Measurements from ENCODE around the gene FBLL1. TPM values are rescaled to one million over a fixed set of nuclear protein-coding genes. Genes with fewer than 3 reads are reported as not detected.

The FBLL1 gene
- total RNA-seq, 4 donors from 2014 or later = not detected

- no peak for TF ChIP-seq CTCF (IDR thresholded peaks at IDR 0.05; ENCODE audit: low read depth)
These were observed 26.4 kb upstream of the FBLL1 start for GRCh38 chr5:168502563-168503237.

- no peak for TF ChIP-seq CTCF (IDR thresholded peaks at IDR 0.05; ENCODE audit: low read depth)
These were observed 15.2 kb upstream of the FBLL1 start for GRCh38 chr5:168513861-168514428.

- no peak for TF ChIP-seq CTCF (IDR thresholded peaks at IDR 0.05; ENCODE audit: low read depth)
These were observed 3.2 kb upstream of the FBLL1 start for GRCh38 chr5:168525856-168526255.

- TF ChIP-seq CTCF (IDR thresholded peaks at IDR 0.05; ENCODE audit: low read depth) = no peak
These were observed 1.3 kb upstream of the FBLL1 start for GRCh38 chr5:168527756-168528295.

- no peak for TF ChIP-seq CTCF (IDR thresholded peaks at IDR 0.05; ENCODE audit: low read depth)
These were observed 499 bp downstream of the FBLL1 start for GRCh38 chr5:168529374-168530234.

- TF ChIP-seq CTCF (IDR thresholded peaks at IDR 0.05; ENCODE audit: low read depth) = no peak
These were observed 1.6 kb downstream of the FBLL1 start for GRCh38 chr5:168530621-168531150.

GRCh38 chr5:168531191-168531590 lies 2.1 kb downstream of the FBLL1 start:
- TF ChIP-seq CTCF (IDR thresholded peaks at IDR 0.05; ENCODE audit: low read depth) = no peak

All from subcutaneous adipose tissue (tissue), 4 donors.